ENCODE results near the gene AFMID. TPM values are rescaled to one million over a fixed set of nuclear protein-coding genes. Genes with fewer than 3 reads are reported as not detected.

The AFMID gene
- total and polyA plus RNA-seq, 2 of the 13 experiments (the other 11 are each of a cell fraction or from before 2014, with no cell fraction given), result 249 to 270 TPM

GRCh38 chr17:78140169-78141051, 46.8 kb upstream of the AFMID start (continued):
- TF ChIP-seq ATF5 (CRISPR knock-in tag; IDR thresholded peaks at IDR 0.05; ENCODE audit: low read depth) (no peak), ZFP37 (CRISPR knock-in tag; IDR thresholded peaks at IDR 0.05; ENCODE audit: borderline replicate concordance) (no peak), YEATS2 (CRISPR knock-in tag; IDR thresholded peaks at IDR 0.05; ENCODE audit: borderline replicate concordance) (no peak), ZNF329 (CRISPR knock-in tag; IDR thresholded peaks at IDR 0.05; ENCODE audit: low read depth) (no peak), HDAC1 (CRISPR knock-in tag; IDR thresholded peaks at IDR 0.05) (peak; percentile 51; the same call in 1 of the 2 replicates), ZNF30 (CRISPR knock-in tag; IDR thresholded peaks at IDR 0.05) (no peak), ZNF33B (CRISPR knock-in tag; IDR thresholded peaks at IDR 0.05) (no peak), U2AF2 (IDR thresholded peaks at IDR 0.05; ENCODE audit: low read depth, low read length) (no peak), ZNF674 (CRISPR knock-in tag; IDR thresholded peaks at IDR 0.05; ENCODE audit: low read depth) (no peak), FOXK2 (IDR thresholded peaks at IDR 0.05) (no peak), TEAD2 (CRISPR knock-in tag; IDR thresholded peaks at IDR 0.05) (no peak), POGK (CRISPR knock-in tag; conservative IDR thresholded peaks at IDR 0.05) (0 out of 2 replicates have a peak, but pooled peaks have one; percentile 68), SNAPC2 (CRISPR knock-in tag; IDR thresholded peaks at IDR 0.05) (no peak), SCMH1 (CRISPR knock-in tag; IDR thresholded peaks at IDR 0.05; ENCODE audit: borderline replicate concordance) (no peak), PCBP1 (IDR thresholded peaks at IDR 0.05; ENCODE audit: borderline replicate concordance, low read depth, low read length) (no peak), BCL6 (CRISPR knock-in tag; IDR thresholded peaks at IDR 0.05) (0 out of 2 replicates have a peak, but pooled peaks have one; percentile 6), THAP7 (CRISPR knock-in tag; IDR thresholded peaks at IDR 0.05) (0 out of 2 replicates have a peak, but pooled peaks have one; percentile 13), TCF7L2 (IDR thresholded peaks at IDR 0.05; ENCODE audit: low read depth, low read length) (no peak), KAT2B (IDR thresholded peaks at IDR 0.05; ENCODE audit: borderline replicate concordance, low read depth, low read length) (no peak), ZBTB3 (CRISPR knock-in tag; IDR thresholded peaks at IDR 0.05; ENCODE audit: borderline replicate concordance, low read depth) (no peak), ZC3H13 (CRISPR knock-in tag; IDR thresholded peaks at IDR 0.05) (no peak), NFKBIZ (CRISPR knock-in tag; IDR thresholded peaks at IDR 0.05) (no peak), ZNF383 (CRISPR knock-in tag; IDR thresholded peaks at IDR 0.05; ENCODE audit: borderline replicate concordance) (no peak), ZNF207 (IDR thresholded peaks at IDR 0.05; ENCODE audit: borderline replicate concordance) (no peak)
- TF ChIP-seq, protein P1, sequence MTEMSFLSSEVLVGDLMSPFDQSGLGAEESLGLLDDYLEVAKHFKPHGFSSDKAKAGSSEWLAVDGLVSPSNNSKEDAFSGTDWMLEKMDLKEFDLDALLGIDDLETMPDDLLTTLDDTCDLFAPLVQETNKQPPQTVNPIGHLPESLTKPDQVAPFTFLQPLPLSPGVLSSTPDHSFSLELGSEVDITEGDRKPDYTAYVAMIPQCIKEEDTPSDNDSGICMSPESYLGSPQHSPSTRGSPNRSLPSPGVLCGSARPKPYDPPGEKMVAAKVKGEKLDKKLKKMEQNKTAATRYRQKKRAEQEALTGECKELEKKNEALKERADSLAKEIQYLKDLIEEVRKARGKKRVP (CRISPR knock-in tag; IDR thresholded peaks at IDR 0.05), result no peak
- TF ChIP-seq, protein P2, sequence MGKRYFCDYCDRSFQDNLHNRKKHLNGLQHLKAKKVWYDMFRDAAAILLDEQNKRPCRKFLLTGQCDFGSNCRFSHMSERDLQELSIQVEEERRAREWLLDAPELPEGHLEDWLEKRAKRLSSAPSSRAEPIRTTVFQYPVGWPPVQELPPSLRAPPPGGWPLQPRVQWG (CRISPR knock-in tag; IDR thresholded peaks at IDR 0.05; ENCODE audit: borderline replicate concordance, low read depth), result no peak

All from HepG2 (cell line).